VCaP (cell line): ENCODE results near the gene OSR1.
A peak's percentile ranks its signal among the peaks of the same experiment; 100 is the strongest.
"Not testable (repeated sequence)": the region's sequence is repeated elsewhere in the genome, so short reads cannot be mapped to it uniquely, and the experiment has no call there.

Experiments used
- H3K27ac ChIP-seq: fragments of 450-650 bp; 2 replicates; pipeline ENCODE4 v1.5.1; 2017
- CTCF ChIP-seq: fragments of 450-650 bp; conservative IDR thresholded peaks from 2 replicates; pipeline ENCODE4 v1.5.1; 2017; ENCODE audit warnings: mild to moderate bottlenecking, moderate library complexity

The OSR1 gene

GRCh38 chr2:19358242-19359020 lies at the start of gene OSR1:
TSS of gene OSR1 (minus strand) at chr2:19358623. CDS start at chr2:19353805, 4,818 bp downstream.
- peak within 1 kb of the TSS; percentile 52; the same call in 1 of the 2 replicates for H3K27ac ChIP-seq
- no peak for TF ChIP-seq CTCF

GRCh38 chr2:19403785-19404184 lies 45.4 kb upstream of the OSR1 start:
- no peak overlapping the region for H3K27ac ChIP-seq
- TF ChIP-seq CTCF, result no peak

- TF ChIP-seq CTCF, result no peak
- no peak overlapping the region for H3K27ac ChIP-seq
These were observed 33.8 kb upstream of the OSR1 start for GRCh38 chr2:19392191-19392590.

- not testable (repeated sequence) for H3K27ac ChIP-seq
These were observed 31.0 kb upstream of the OSR1 start for GRCh38 chr2:19389469-19389868.

- no peak for TF ChIP-seq CTCF
- H3K27ac ChIP-seq, result no peak overlapping the region
These were observed 22.1 kb upstream of the OSR1 start for GRCh38 chr2:19380532-19380931.

GRCh38 chr2:19378939-19379338 lies 20.5 kb upstream of the OSR1 start:
- H3K27ac ChIP-seq, result no peak overlapping the region
- no peak for TF ChIP-seq CTCF

- TF ChIP-seq CTCF, result no peak
These were observed 19.3 kb upstream of the OSR1 start for GRCh38 chr2:19377717-19378116.

GRCh38 chr2:19373352-19373751 lies 14.9 kb upstream of the OSR1 start:
- H3K27ac ChIP-seq, result no peak overlapping the region
- TF ChIP-seq CTCF, result no peak

More at GRCh38 chr2:19377717-19378116, 19.3 kb upstream of the OSR1 start:
- no peak overlapping the region for H3K27ac ChIP-seq
